Measurements from ENCODE around the gene CNOT11. TPM values are rescaled to one million over a fixed set of nuclear protein-coding genes. Genes with fewer than 3 reads are reported as not detected.
"Not testable (repeated sequence)": the region's sequence is repeated elsewhere in the genome, so short reads cannot be mapped to it uniquely, and the experiment has no call there.

CNOT11 gene
- total RNA-seq, 1 experiment from 2014 or later: 51.7 TPM

GRCh38 chr2:101205521-101206479, 46.9 kb upstream of the CNOT11 start:
- no peak overlapping the region for H3K27ac ChIP-seq (ENCODE audit: low read depth, low read length, poor library complexity, severe bottlenecking)
- H3K9me3 ChIP-seq (ENCODE audit: low read depth, low read length, poor library complexity, severe bottlenecking): no peaks in the 10 kb centered on the region
- H3K36me3 ChIP-seq (ENCODE audit: insufficient read depth, low read length, poor library complexity, severe bottlenecking): no peaks in the 10 kb centered on the region
- no peaks in the 10 kb centered on the region for H3K4me1 ChIP-seq (ENCODE audit: insufficient read depth, low read length, poor library complexity, severe bottlenecking)
- POLR2A ChIA-PET (ENCODE audit: low non-redundant PET): interaction anchor here (0.6 kb wide), 1 partner anchor 11 kb away, joined by 14 read pairs; no protein-coding TSS in a partner anchor
- peak; percentile 89 for DNase-seq (ENCODE audit: low spot score)
- intact Hi-C loops (cut with micrococcal nuclease; ENCODE audit: unreplicated experiment): loop anchor here (1.0 to 2.0 kb wide), 3 partner anchors 169 to 599 kb away; no protein-coding TSS in a partner anchor
- CTCF ChIA-PET: interaction anchor here (0.6 to 1.1 kb wide), 14 partner anchors 10 to 611 kb away, joined by 3 to 9 read pairs (median 5); no protein-coding TSS in a partner anchor
- TF ChIP-seq CTCF (conservative IDR thresholded peaks at IDR 0.05; ENCODE audit: low read depth, low read length) (peak; percentile 73), EZH2 (IDR thresholded peaks at IDR 0.05; ENCODE audit: borderline replicate concordance, low read depth, low read length, poor library complexity, severe bottlenecking) (no peak)
- BruUV-seq (replicated peaks): no TSS peak
- H3K4me3 ChIP-seq (ENCODE audit: low read depth, low read length, poor library complexity, severe bottlenecking): peak overlapping the region; percentile 16
- H3K27me3 ChIP-seq (replicated peaks; ENCODE audit: insufficient read depth, low read depth, low read length, poor library complexity): no peaks in the 10 kb centered on the region

- Histone ChIP-seq H3K9me3 (ENCODE audit: low read depth, low read length, poor library complexity, severe bottlenecking) (no peaks in the 10 kb centered on the region), H3K27me3 (replicated peaks; ENCODE audit: insufficient read depth, low read depth, low read length, poor library complexity) (no peaks in the 10 kb centered on the region), H3K4me1 (ENCODE audit: insufficient read depth, low read length, poor library complexity, severe bottlenecking) (no peaks in the 10 kb centered on the region), H3K27ac (ENCODE audit: low read depth, low read length, poor library complexity, severe bottlenecking) (no peak overlapping the region), H3K36me3 (ENCODE audit: insufficient read depth, low read length, poor library complexity, severe bottlenecking) (no peaks in the 10 kb centered on the region), H3K4me3 (ENCODE audit: low read depth, low read length, poor library complexity, severe bottlenecking) (no peak overlapping the region)
- POLR2A ChIA-PET (ENCODE audit: low non-redundant PET): no interaction called here
- intact Hi-C loops (cut with micrococcal nuclease; ENCODE audit: unreplicated experiment): no loop called here
- TF ChIP-seq CTCF (conservative IDR thresholded peaks at IDR 0.05; ENCODE audit: low read depth, low read length) (no peak), EZH2 (IDR thresholded peaks at IDR 0.05; ENCODE audit: borderline replicate concordance, low read depth, low read length, poor library complexity, severe bottlenecking) (no peak)
- DNase-seq (ENCODE audit: low spot score): no peak
- CTCF ChIA-PET: no interaction called here
- no TSS peak for BruUV-seq (replicated peaks)
These were observed 43.9 kb upstream of the CNOT11 start for GRCh38 chr2:101208830-101209229.

- POLR2A ChIA-PET (ENCODE audit: low non-redundant PET): no interaction called here
- CTCF ChIA-PET: no interaction called here
- DNase-seq (ENCODE audit: low spot score): no peak
- H3K27me3 ChIP-seq (replicated peaks; ENCODE audit: insufficient read depth, low read depth, low read length, poor library complexity): no peaks in the 10 kb centered on the region
- no peaks in the 10 kb centered on the region for H3K9me3 ChIP-seq (ENCODE audit: low read depth, low read length, poor library complexity, severe bottlenecking)
- H3K36me3 ChIP-seq (ENCODE audit: insufficient read depth, low read length, poor library complexity, severe bottlenecking): no peaks in the 10 kb centered on the region
- H3K4me3 ChIP-seq (ENCODE audit: low read depth, low read length, poor library complexity, severe bottlenecking): no peak overlapping the region
- H3K27ac ChIP-seq (ENCODE audit: low read depth, low read length, poor library complexity, severe bottlenecking): no peak overlapping the region
- intact Hi-C loops (cut with micrococcal nuclease; ENCODE audit: unreplicated experiment): no loop called here
- no peaks in the 10 kb centered on the region for H3K4me1 ChIP-seq (ENCODE audit: insufficient read depth, low read length, poor library complexity, severe bottlenecking)
- TF ChIP-seq CTCF (conservative IDR thresholded peaks at IDR 0.05; ENCODE audit: low read depth, low read length) (no peak), EZH2 (IDR thresholded peaks at IDR 0.05; ENCODE audit: borderline replicate concordance, low read depth, low read length, poor library complexity, severe bottlenecking) (no peak)
- no TSS peak for BruUV-seq (replicated peaks)
These were observed 33.4 kb upstream of the CNOT11 start for GRCh38 chr2:101219246-101219645.

GRCh38 chr2:101220091-101220490, 32.6 kb upstream of the CNOT11 start:
- H3K27me3 ChIP-seq (replicated peaks; ENCODE audit: insufficient read depth, low read depth, low read length, poor library complexity); H3K4me1 ChIP-seq (ENCODE audit: insufficient read depth, low read length, poor library complexity, severe bottlenecking); H3K9me3 ChIP-seq (ENCODE audit: low read depth, low read length, poor library complexity, severe bottlenecking); H3K27ac ChIP-seq (ENCODE audit: low read depth, low read length, poor library complexity, severe bottlenecking); H3K36me3 ChIP-seq (ENCODE audit: insufficient read depth, low read length, poor library complexity, severe bottlenecking); H3K4me3 ChIP-seq (ENCODE audit: low read depth, low read length, poor library complexity, severe bottlenecking); CTCF ChIA-PET; BruUV-seq (replicated peaks); POLR2A ChIA-PET (ENCODE audit: low non-redundant PET); DNase-seq (ENCODE audit: low spot score); intact Hi-C loops (cut with micrococcal nuclease; ENCODE audit: unreplicated experiment): not testable (repeated sequence)

Data from A673 (cell line).